Hepatocyte (in vitro differentiated cells): ENCODE measurements around the gene WASHC4. TPM values are rescaled to one million over a fixed set of nuclear protein-coding genes. Genes with fewer than 3 reads are reported as not detected.

Source experiments
- DNase-seq: peaks from one replicate; pipeline ENCODE4 v3.0.0-alpha.2; 2016; ENCODE audit warnings: low spot score
- H2AFZ ChIP-seq: fragments of 200-600 bp; sonication (generic); 2 replicates; pipeline ENCODE4 v1.6.0; 2016; ENCODE audit warnings: antibody characterized with exemption, mild to moderate bottlenecking
- H3K27ac ChIP-seq: fragments of 200-600 bp; sonication (generic); 2 replicates; pipeline ENCODE4 v1.5.1; 2016; ENCODE audit warnings: mild to moderate bottlenecking
- H3K27me3 ChIP-seq: fragments of 200-600 bp; sonication (generic); 2 replicates; pipeline ENCODE4 v1.6.1; 2016
- H3K36me3 ChIP-seq: fragments of 200-600 bp; sonication (generic); replicated peaks from 2 replicates; pipeline ENCODE4 v1.5.1; 2016; ENCODE audit warnings: low read depth; ENCODE audit not compliant: insufficient read depth
- H3K4me1 ChIP-seq: fragments of 200-600 bp; sonication (generic); 2 replicates; pipeline ENCODE4 v1.5.1; 2016; ENCODE audit warnings: mild to moderate bottlenecking, moderate library complexity; ENCODE audit not compliant: insufficient read depth
- H3K4me2 ChIP-seq: fragments of 200-600 bp; sonication (generic); 2 replicates; pipeline ENCODE4 v1.6.0; 2016
- H3K4me3 ChIP-seq: fragments of 200-600 bp; sonication (generic); 2 replicates; pipeline ENCODE4 v1.5.1; 2016; ENCODE audit warnings: mild to moderate bottlenecking
- H3K79me2 ChIP-seq: fragments of 200-600 bp; sonication (generic); 2 replicates; pipeline ENCODE4 v1.6.0; 2017; ENCODE audit warnings: mild to moderate bottlenecking
- H3K9me2 ChIP-seq: fragments of 200-600 bp; sonication (generic); replicated peaks from 2 replicates; pipeline ENCODE4 v1.6.0; 2017; ENCODE audit warnings: mild to moderate bottlenecking; ENCODE audit not compliant: insufficient read depth
- H3K9me3 ChIP-seq: fragments of 200-600 bp; sonication (generic); 2 replicates; pipeline ENCODE4 v1.5.1; 2016; ENCODE audit warnings: low read depth, mild to moderate bottlenecking
- H4K20me1 ChIP-seq: fragments of 200-600 bp; sonication (generic); 2 replicates; pipeline ENCODE4 v1.6.0; 2016; ENCODE audit warnings: mild to moderate bottlenecking; ENCODE audit not compliant: insufficient read depth, poor library complexity, severe bottlenecking
- CTCF ChIP-seq: fragments of 200-600 bp; sonication (generic); IDR thresholded peaks from 2 replicates; pipeline ENCODE4 v1.5.1; 2016; ENCODE audit warnings: antibody characterized with exemption, mild to moderate bottlenecking; ENCODE audit not compliant: poor library complexity
- EZH2 ChIP-seq: fragments of 200-600 bp; sonication (generic); IDR thresholded peaks from 2 replicates; pipeline ENCODE4 v1.6.1; 2016; ENCODE audit warnings: antibody characterized with exemption, mild to moderate bottlenecking, borderline replicate concordance
- EZH2phosphoT487 ChIP-seq: fragments of 200-600 bp; sonication (generic); IDR thresholded peaks from one replicate; pipeline ENCODE4 v1.6.1; 2018; ENCODE audit warnings: antibody characterized with exemption, mild to moderate bottlenecking, low read depth, moderate library complexity; ENCODE audit not compliant: unreplicated experiment, severe bottlenecking
- whole genome bisulfite sequencing: methylation state at CpG from one replicate; pipeline ENCODE4 v1.1.6; 2016; ENCODE audit warnings: low lambda C conversion rate; ENCODE audit errors: missing lambda C conversion rate; 5-methylcytosine and 5-hydroxymethylcytosine counted together
- polyA plus RNA-seq: library from polyadenylated mRNA; unstranded; fragments of >200 nt; fragmentation: Nextera tagmentation; extraction: Ambion mirVana; gene quantifications from 2 replicates; pipeline ENCODE4 v1.2.1, GENCODE V29; 2016
- total RNA-seq: library from RNA; depleted of rRNA; stranded (reverse); fragments of >200 nt; gene quantifications from 2 replicates; pipeline ENCODE4 v1.2.3, GENCODE V29; 2014

WASHC4 gene
- total and polyA plus RNA-seq, 2 experiments from 2014 or later = 31.3 to 92.7 TPM

- Histone ChIP-seq H3K4me1 (peaks cover 13% of the 10 kb centered on the region), H4K20me1 (no peaks in the 10 kb centered on the region), H3K36me3 (peaks cover 3% of the 10 kb centered on the region), H3K27me3 (no peaks in the 10 kb centered on the region), H3K79me2 (peaks cover 3% of the 10 kb centered on the region), H2AFZ (no peak overlapping the region), H3K4me3 (no peak overlapping the region), H3K9me2 (no peaks in the 10 kb centered on the region), H3K27ac (no peak overlapping the region), H3K9me3 (no peaks in the 10 kb centered on the region), H3K4me2 (no peak overlapping the region)
- DNase-seq = no peak
- TF ChIP-seq CTCF (no peak), EZH2phosphoT487 (no peak), EZH2 (no peak)
- WGBS = 85% methylated on average over 6 of the region's 6 CpGs
Measured at GRCh38 chr12:105212438-105212837, 104.9 kb downstream of the WASHC4 start.

- peak overlapping the region; percentile 98 for H3K27ac ChIP-seq
- peaks cover 16% of the 10 kb centered on the region for H3K4me1 ChIP-seq
- peaks cover 3% of the 10 kb centered on the region for H3K36me3 ChIP-seq
- H3K4me2 ChIP-seq = no peak overlapping the region
- peak; percentile 64 for DNase-seq
- no peak overlapping the region for H2AFZ ChIP-seq
- no peaks in the 10 kb centered on the region for H4K20me1 ChIP-seq
- H3K9me2 ChIP-seq = no peaks in the 10 kb centered on the region
- WGBS = 65% methylated on average over 6 of the region's 6 CpGs
- peaks cover 20% of the 10 kb centered on the region for H3K79me2 ChIP-seq
- H3K9me3 ChIP-seq = no peaks in the 10 kb centered on the region
- TF ChIP-seq CTCF = no peak
- no peak for TF ChIP-seq EZH2phosphoT487
- no peak for TF ChIP-seq EZH2
- no peak overlapping the region for H3K4me3 ChIP-seq
- no peaks in the 10 kb centered on the region for H3K27me3 ChIP-seq
Measured at GRCh38 chr12:105214148-105214547, 106.6 kb downstream of the WASHC4 start.

- peaks cover 25% of the 10 kb centered on the region for H3K79me2 ChIP-seq
- no peaks in the 10 kb centered on the region for H3K9me3 ChIP-seq
- 76% methylated on average over 9 of the region's 9 CpGs for WGBS
- H3K9me2 ChIP-seq = no peaks in the 10 kb centered on the region
- peaks cover 3% of the 10 kb centered on the region for H3K36me3 ChIP-seq
- H2AFZ ChIP-seq = no peak overlapping the region
- TF ChIP-seq EZH2 = no peak
- TF ChIP-seq EZH2phosphoT487 = no peak
- no peak for TF ChIP-seq CTCF
- peaks cover 23% of the 10 kb centered on the region for H3K4me1 ChIP-seq
- peak overlapping the region; percentile 98 for H3K27ac ChIP-seq
- H3K4me2 ChIP-seq = peak overlapping the region; percentile 30
- DNase-seq = peak; percentile 87
- no peaks in the 10 kb centered on the region for H4K20me1 ChIP-seq
- no peaks in the 10 kb centered on the region for H3K27me3 ChIP-seq
- H3K4me3 ChIP-seq = no peak overlapping the region
Measured at GRCh38 chr12:105214670-105215375, 107.3 kb downstream of the WASHC4 start.
